Measurements from ENCODE around the gene AGAP3.
A peak's percentile ranks its signal among the peaks of the same experiment; 100 is the strongest.

The AGAP3 gene

GRCh38 chr7:151099486-151100211 lies 13.4 kb downstream of the AGAP3 start:
- H3K4me3 ChIP-seq (ENCODE audit: insufficient read length, low read depth), result no peak overlapping the region
- H3K4me1 ChIP-seq (ENCODE audit: insufficient read depth, insufficient read length), result peaks cover 1% of the 10 kb centered on the region
- no peaks in the 10 kb centered on the region for H3K27me3 ChIP-seq (ENCODE audit: insufficient read depth, insufficient read length)
- DNase-seq (ENCODE audit: low read depth, low spot score), result no peak
- no peak overlapping the region for H3K9ac ChIP-seq (ENCODE audit: insufficient read length, low read depth)
- H3K9me3 ChIP-seq (ENCODE audit: insufficient read depth, low read length), result no peaks in the 10 kb centered on the region
- peaks cover 12% of the 10 kb centered on the region for H3K36me3 ChIP-seq (ENCODE audit: insufficient read depth, insufficient read length, low read length)
- TF ChIP-seq YY1 (IDR thresholded peaks at IDR 0.05; ENCODE audit: insufficient read depth, insufficient read length) (no peak), ZNF274 (IDR thresholded peaks at IDR 0.05; ENCODE audit: low read depth, low read length) (no peak), SUZ12 (IDR thresholded peaks at IDR 0.05; ENCODE audit: extremely low read depth, insufficient read depth, insufficient read length) (no peak)

- H3K4me1 ChIP-seq (ENCODE audit: insufficient read depth, insufficient read length), result peaks cover 1% of the 10 kb centered on the region
- H3K9me3 ChIP-seq (ENCODE audit: insufficient read depth, low read length), result no peaks in the 10 kb centered on the region
- TF ChIP-seq ZNF274 (IDR thresholded peaks at IDR 0.05; ENCODE audit: low read depth, low read length) (no peak), YY1 (IDR thresholded peaks at IDR 0.05; ENCODE audit: insufficient read depth, insufficient read length) (no peak), SUZ12 (IDR thresholded peaks at IDR 0.05; ENCODE audit: extremely low read depth, insufficient read depth, insufficient read length) (no peak)
- no peak for DNase-seq (ENCODE audit: low read depth, low spot score)
- H3K4me3 ChIP-seq (ENCODE audit: insufficient read length, low read depth), result no peak overlapping the region
- H3K27me3 ChIP-seq (ENCODE audit: insufficient read depth, insufficient read length), result no peaks in the 10 kb centered on the region
- H3K9ac ChIP-seq (ENCODE audit: insufficient read length, low read depth), result peak overlapping the region; percentile 2
- H3K36me3 ChIP-seq (ENCODE audit: insufficient read depth, insufficient read length, low read length), result peaks cover 15% of the 10 kb centered on the region
Measured at GRCh38 chr7:151100921-151101320, 14.6 kb downstream of the AGAP3 start.

- DNase-seq (ENCODE audit: low read depth, low spot score), result no peak
- H3K27me3 ChIP-seq (ENCODE audit: insufficient read depth, insufficient read length), result no peaks in the 10 kb centered on the region
- H3K9me3 ChIP-seq (ENCODE audit: insufficient read depth, low read length), result no peaks in the 10 kb centered on the region
- H3K36me3 ChIP-seq (ENCODE audit: insufficient read depth, insufficient read length, low read length), result peaks cover 15% of the 10 kb centered on the region
- no peak overlapping the region for H3K4me3 ChIP-seq (ENCODE audit: insufficient read length, low read depth)
- TF ChIP-seq ZNF274 (IDR thresholded peaks at IDR 0.05; ENCODE audit: low read depth, low read length), result no peak
- peaks cover 1% of the 10 kb centered on the region for H3K4me1 ChIP-seq (ENCODE audit: insufficient read depth, insufficient read length)
- no peak overlapping the region for H3K9ac ChIP-seq (ENCODE audit: insufficient read length, low read depth)
Measured at GRCh38 chr7:151101621-151102396, 15.5 kb downstream of the AGAP3 start.

- TF ChIP-seq SUZ12 (IDR thresholded peaks at IDR 0.05; ENCODE audit: extremely low read depth, insufficient read depth, insufficient read length), result no peak
- TF ChIP-seq ZNF274 (IDR thresholded peaks at IDR 0.05; ENCODE audit: low read depth, low read length), result no peak
- no peak for TF ChIP-seq YY1 (IDR thresholded peaks at IDR 0.05; ENCODE audit: insufficient read depth, insufficient read length)
- H3K4me3 ChIP-seq (ENCODE audit: insufficient read length, low read depth), result no peak overlapping the region
Measured at GRCh38 chr7:151102991-151103390, 16.7 kb downstream of the AGAP3 start.

GRCh38 chr7:151103973-151104372 lies 17.7 kb downstream of the AGAP3 start:
- H3K4me3 ChIP-seq (ENCODE audit: insufficient read length, low read depth), result no peak overlapping the region
- H3K27me3 ChIP-seq (ENCODE audit: insufficient read depth, insufficient read length), result no peaks in the 10 kb centered on the region
- no peak for TF ChIP-seq ZNF274 (IDR thresholded peaks at IDR 0.05; ENCODE audit: low read depth, low read length)
- no peak for TF ChIP-seq SUZ12 (IDR thresholded peaks at IDR 0.05; ENCODE audit: extremely low read depth, insufficient read depth, insufficient read length)
- no peak for TF ChIP-seq YY1 (IDR thresholded peaks at IDR 0.05; ENCODE audit: insufficient read depth, insufficient read length)
- H3K9me3 ChIP-seq (ENCODE audit: insufficient read depth, low read length), result no peaks in the 10 kb centered on the region
- no peak for DNase-seq (ENCODE audit: low read depth, low spot score)
- H3K9ac ChIP-seq (ENCODE audit: insufficient read length, low read depth), result no peak overlapping the region
- H3K4me1 ChIP-seq (ENCODE audit: insufficient read depth, insufficient read length), result peaks cover 1% of the 10 kb centered on the region
- H3K36me3 ChIP-seq (ENCODE audit: insufficient read depth, insufficient read length, low read length), result peaks cover 15% of the 10 kb centered on the region

More at GRCh38 chr7:151102991-151103390, 16.7 kb downstream of the AGAP3 start:
- no peaks in the 10 kb centered on the region for H3K9me3 ChIP-seq (ENCODE audit: insufficient read depth, low read length)
- no peak overlapping the region for H3K9ac ChIP-seq (ENCODE audit: insufficient read length, low read depth)
- H3K27me3 ChIP-seq (ENCODE audit: insufficient read depth, insufficient read length), result no peaks in the 10 kb centered on the region
- peaks cover 1% of the 10 kb centered on the region for H3K4me1 ChIP-seq (ENCODE audit: insufficient read depth, insufficient read length)
- DNase-seq (ENCODE audit: low read depth, low spot score), result no peak
- peaks cover 15% of the 10 kb centered on the region for H3K36me3 ChIP-seq (ENCODE audit: insufficient read depth, insufficient read length, low read length)

- Histone ChIP-seq H3K9ac (ENCODE audit: insufficient read length, low read depth) (no peak overlapping the region), H3K4me1 (ENCODE audit: insufficient read depth, insufficient read length) (no peaks in the 10 kb centered on the region), H3K9me3 (ENCODE audit: insufficient read depth, low read length) (no peaks in the 10 kb centered on the region), H3K27me3 (ENCODE audit: insufficient read depth, insufficient read length) (no peaks in the 10 kb centered on the region), H3K4me3 (ENCODE audit: insufficient read length, low read depth) (no peak overlapping the region), H3K36me3 (ENCODE audit: insufficient read depth, insufficient read length, low read length) (peaks cover 15% of the 10 kb centered on the region)
- TF ChIP-seq ZNF274 (IDR thresholded peaks at IDR 0.05; ENCODE audit: low read depth, low read length), result no peak
- no peak for TF ChIP-seq SUZ12 (IDR thresholded peaks at IDR 0.05; ENCODE audit: extremely low read depth, insufficient read depth, insufficient read length)
- TF ChIP-seq YY1 (IDR thresholded peaks at IDR 0.05; ENCODE audit: insufficient read depth, insufficient read length), result no peak
- no peak for DNase-seq (ENCODE audit: low read depth, low spot score)
Measured at GRCh38 chr7:151104411-151105235, 18.3 kb downstream of the AGAP3 start.

- no peaks in the 10 kb centered on the region for H3K27me3 ChIP-seq (ENCODE audit: insufficient read depth, insufficient read length)
- peaks cover 9% of the 10 kb centered on the region for H3K4me1 ChIP-seq (ENCODE audit: insufficient read depth, insufficient read length)
- no peak overlapping the region for H3K4me3 ChIP-seq (ENCODE audit: insufficient read length, low read depth)
- H3K9ac ChIP-seq (ENCODE audit: insufficient read length, low read depth), result no peak overlapping the region
- H3K9me3 ChIP-seq (ENCODE audit: insufficient read depth, low read length), result no peaks in the 10 kb centered on the region
- no peak for DNase-seq (ENCODE audit: low read depth, low spot score)
- peaks cover 12% of the 10 kb centered on the region for H3K36me3 ChIP-seq (ENCODE audit: insufficient read depth, insufficient read length, low read length)
- TF ChIP-seq YY1 (IDR thresholded peaks at IDR 0.05; ENCODE audit: insufficient read depth, insufficient read length), result no peak
- TF ChIP-seq ZNF274 (IDR thresholded peaks at IDR 0.05; ENCODE audit: low read depth, low read length), result no peak
- TF ChIP-seq SUZ12 (IDR thresholded peaks at IDR 0.05; ENCODE audit: extremely low read depth, insufficient read depth, insufficient read length), result no peak
Measured at GRCh38 chr7:151107882-151108281, 21.6 kb downstream of the AGAP3 start.
